Mesangial cell (primary cell): ENCODE results near the gene TOMM34. TPM values are rescaled to one million over a fixed set of nuclear protein-coding genes. Genes with fewer than 3 reads are reported as not detected.

Experiments
- total RNA-seq: library from RNA; depleted of rRNA; stranded (reverse); fragments of >200 nt; gene quantifications from 2 replicates; pipeline ENCODE4 v1.2.3, GENCODE V29; 2015

Gene TOMM34
- 44.0 and 97.0 TPM in 2 replicates for total RNA-seq

GRCh38 chr20:44960103-44960852 is at the start of gene TOMM34:
Gene TOMM34, minus strand, starts transcription at chr20:44960397. Its CDS starts 64 bp downstream, at chr20:44960333.

GRCh38 chr20:44966030-44966961 is 6.1 kb upstream of the TOMM34 start, which contains the start of gene STK4:
Gene STK4, plus strand, starts transcription at chr20:44966512. Its CDS starts 57 bp downstream, at chr20:44966569.

GRCh38 chr20:44909872-44910689 is 50.1 kb downstream of the TOMM34 start, which contains the start of gene PABPC1L:
Gene PABPC1L, plus strand, starts transcription at chr20:44910060. Its CDS starts 84 bp downstream, at chr20:44910144.

Other genes with a start within 250 kb of the TOMM34 start
- gene CCN5, start 245.0 kb downstream of the TOMM34 start, total RNA-seq = 0.25 TPM in 1 of 2 replicates, not detected in the other
- under 0.01 and 1.8 TPM in 2 replicates for gene KCNK15, start 214.5 kb downstream of the TOMM34 start, total RNA-seq
- not detected in 2 replicates for gene RIMS4, start 149.9 kb downstream of the TOMM34 start, total RNA-seq
- 70.9 and 103 TPM in 2 replicates for gene YWHAB, start 74.7 kb downstream of the TOMM34 start, total RNA-seq
- gene PABPC1L, start 50.3 kb downstream of the TOMM34 start, total RNA-seq = 3.6 and 12.9 TPM in 2 replicates
- gene STK4, start 6.1 kb upstream of the TOMM34 start, total RNA-seq = 8.2 and 12.9 TPM in 2 replicates
- gene KCNS1, start 140.7 kb upstream of the TOMM34 start, total RNA-seq = 3.0 and 6.2 TPM in 2 replicates
- not detected in 2 replicates for gene WFDC5, start 154.8 kb upstream of the TOMM34 start, total RNA-seq
- not detected in 2 replicates for gene WFDC12, start 164.1 kb upstream of the TOMM34 start, total RNA-seq
- gene PI3, start 214.5 kb upstream of the TOMM34 start, total RNA-seq = not detected in 2 replicates
- not detected in 2 replicates for gene SEMG1, start 246.6 kb upstream of the TOMM34 start, total RNA-seq